HG03039 (cell line): ENCODE data around the gene ABCC2.
"Not testable (repeated sequence)": the region's sequence is repeated elsewhere in the genome, so short reads cannot be mapped to it uniquely, and the experiment has no call there.

ENCODE experiments used
- ATAC-seq: cut with Tn5 transposase; IDR thresholded peaks from one replicate; pipeline ENCODE4 v1.9.1; 2021; ENCODE audit warnings: mild to moderate bottlenecking, moderate library complexity; ENCODE audit not compliant: unreplicated experiment

ABCC2 gene

GRCh38 chr10:99851825-99852224 lies 69.4 kb downstream of the ABCC2 start:
- no peak for ATAC-seq

DNA sequence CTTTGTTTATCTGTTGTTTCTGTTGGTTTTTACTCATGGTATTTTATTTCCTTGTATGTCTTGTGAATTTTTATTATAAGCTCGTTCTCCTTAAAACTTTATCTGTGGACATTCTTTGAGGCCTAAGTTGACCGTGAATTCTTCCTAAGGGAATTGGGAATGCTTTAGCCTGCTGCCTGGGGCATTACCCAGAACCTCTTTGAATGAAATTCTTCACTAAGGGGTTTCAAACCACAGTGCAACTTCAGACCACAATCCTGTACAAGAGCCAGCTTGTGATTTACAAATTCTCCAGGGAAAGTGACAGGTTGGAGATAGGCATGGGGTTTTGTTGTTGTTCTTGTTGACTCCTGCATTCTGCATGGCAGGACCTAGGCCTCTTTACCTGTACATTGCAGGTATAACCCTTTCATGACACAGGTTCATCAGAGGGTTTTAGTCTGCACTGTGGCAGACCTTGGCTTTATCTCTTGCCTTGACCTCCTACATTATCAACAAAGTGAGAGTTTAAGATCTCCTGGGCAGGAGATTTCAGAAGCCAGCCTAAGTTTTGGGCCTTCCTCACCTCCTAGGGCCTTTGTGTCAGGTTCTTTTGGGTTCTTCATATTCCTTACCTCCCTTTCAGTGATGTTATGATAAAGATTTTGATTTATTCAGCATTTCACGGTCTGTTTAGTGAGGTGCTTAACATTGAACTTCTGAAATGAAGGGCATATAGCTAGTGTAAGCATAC lies 70.2 kb downstream of the ABCC2 start:
- no peak for ATAC-seq

- no peak for ATAC-seq
These were observed 71.2 kb downstream of the ABCC2 start for GRCh38 chr10:99853655-99854054.

DNA sequence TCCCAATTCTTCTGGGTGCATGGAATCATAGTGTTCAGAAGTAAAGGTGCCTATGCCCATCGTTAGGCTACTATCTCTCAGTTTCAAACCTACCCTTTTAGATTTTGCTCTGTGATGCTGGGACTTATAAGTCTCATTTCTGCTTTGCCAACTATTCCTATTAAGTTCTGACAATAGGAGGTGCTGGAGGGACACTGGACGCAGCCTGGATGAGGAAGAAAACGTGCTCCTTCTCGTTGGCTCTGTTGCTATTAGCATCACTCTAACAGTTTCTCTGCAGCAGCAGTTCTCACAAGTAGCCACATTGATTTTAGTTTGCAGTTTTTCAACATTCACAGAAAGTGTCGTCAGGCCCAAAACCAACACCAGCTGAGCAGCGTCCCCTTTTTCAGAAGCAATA lies 72.4 kb downstream of the ABCC2 start:
- ATAC-seq, result no peak

DNA sequence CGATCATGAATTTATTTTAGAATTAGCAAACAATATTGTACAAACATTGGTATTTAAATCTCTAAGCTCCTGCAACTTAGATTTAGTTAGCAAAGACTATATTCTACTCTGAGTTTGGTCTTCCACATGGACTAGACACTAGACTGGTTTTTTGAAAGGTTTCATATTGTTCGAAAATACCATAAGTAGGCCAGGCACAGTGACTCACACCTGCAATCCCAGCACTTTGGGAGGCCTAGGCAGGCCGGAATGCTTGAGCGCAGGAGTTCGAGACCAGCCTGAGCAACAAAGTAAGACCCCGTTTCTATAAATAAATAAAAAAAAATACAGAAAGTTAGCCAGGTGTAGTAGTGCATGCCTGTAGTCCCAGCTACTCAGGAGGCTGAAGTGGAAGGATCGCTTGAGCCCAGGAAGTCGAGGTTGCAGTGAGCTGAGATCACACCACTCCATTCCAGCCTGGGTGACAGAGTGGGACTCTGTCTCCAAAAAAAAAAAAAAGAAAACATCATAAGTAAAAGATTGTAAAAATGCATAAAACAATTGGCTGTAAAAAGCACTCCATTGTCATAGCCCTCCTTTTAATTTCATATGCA lies 73.1 kb downstream of the ABCC2 start:
- no peak for ATAC-seq

DNA sequence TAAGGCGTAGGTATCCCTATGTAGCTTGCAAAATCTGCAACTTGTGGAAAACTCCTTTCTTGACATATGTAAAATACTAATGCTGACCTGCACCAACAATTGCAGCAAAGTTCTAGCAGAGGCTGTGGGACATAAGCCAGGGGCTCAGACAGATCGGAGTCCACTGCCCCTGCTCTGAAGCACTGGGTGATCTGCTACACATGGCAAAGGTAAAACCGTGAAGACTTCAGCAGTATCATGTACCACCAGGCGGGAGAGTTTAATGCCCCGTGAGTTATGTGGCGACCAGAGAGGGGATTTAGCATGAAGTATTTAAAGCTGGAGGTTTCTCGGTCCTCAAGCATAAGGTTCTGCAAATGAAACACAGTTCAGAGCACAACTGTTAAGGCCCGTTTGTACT lies 76.4 kb downstream of the ABCC2 start:
- ATAC-seq, result no peak

DNA sequence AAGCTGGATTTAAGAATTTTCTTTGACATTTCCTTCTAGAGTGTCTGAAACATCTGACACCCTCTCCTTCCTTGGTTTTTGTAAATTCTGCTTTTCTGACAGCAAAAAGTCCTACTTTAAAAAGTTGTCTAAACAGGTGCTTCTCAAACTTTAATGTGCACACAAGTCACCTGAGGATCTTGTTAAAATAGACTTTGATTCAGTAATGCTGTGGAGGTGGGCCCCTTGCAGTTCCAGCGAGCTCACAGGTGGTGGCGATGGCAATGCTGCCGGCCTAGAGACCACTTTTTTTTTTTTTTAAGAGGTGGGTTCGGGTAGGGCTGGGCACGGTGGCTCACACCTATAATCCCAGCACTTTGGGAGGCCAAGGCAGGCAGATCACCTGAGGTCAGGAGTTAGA lies 77.1 kb downstream of the ABCC2 start:
- ATAC-seq, result no peak

- no peak for ATAC-seq
These were observed 78.0 kb downstream of the ABCC2 start for GRCh38 chr10:99860466-99860865.

- ATAC-seq, result not testable (repeated sequence)
These were observed 81.2 kb downstream of the ABCC2 start for GRCh38 chr10:99863535-99864240.

DNA sequence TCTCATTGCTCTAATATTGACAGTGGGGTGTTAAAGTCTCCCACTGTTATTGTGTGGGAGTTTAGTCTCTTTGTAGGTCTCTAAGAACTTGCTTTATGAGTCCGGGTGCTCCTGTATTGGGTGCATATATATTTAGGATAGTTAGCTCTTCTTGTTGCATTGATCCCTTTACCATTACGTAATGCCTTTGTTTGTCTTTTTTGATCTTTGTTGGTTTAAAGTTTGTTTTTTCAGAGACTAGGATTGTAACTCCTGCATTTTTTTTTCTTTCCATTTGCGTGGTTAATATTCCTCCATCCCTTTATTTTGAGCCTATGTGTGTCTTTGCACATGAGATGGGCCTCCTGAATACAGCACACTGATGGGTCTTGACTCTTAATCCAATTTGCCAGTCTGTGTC lies 84.8 kb downstream of the ABCC2 start:
- not testable (repeated sequence) for ATAC-seq

- no peak for ATAC-seq
These were observed 87.2 kb downstream of the ABCC2 start for GRCh38 chr10:99869581-99870122.

DNA sequence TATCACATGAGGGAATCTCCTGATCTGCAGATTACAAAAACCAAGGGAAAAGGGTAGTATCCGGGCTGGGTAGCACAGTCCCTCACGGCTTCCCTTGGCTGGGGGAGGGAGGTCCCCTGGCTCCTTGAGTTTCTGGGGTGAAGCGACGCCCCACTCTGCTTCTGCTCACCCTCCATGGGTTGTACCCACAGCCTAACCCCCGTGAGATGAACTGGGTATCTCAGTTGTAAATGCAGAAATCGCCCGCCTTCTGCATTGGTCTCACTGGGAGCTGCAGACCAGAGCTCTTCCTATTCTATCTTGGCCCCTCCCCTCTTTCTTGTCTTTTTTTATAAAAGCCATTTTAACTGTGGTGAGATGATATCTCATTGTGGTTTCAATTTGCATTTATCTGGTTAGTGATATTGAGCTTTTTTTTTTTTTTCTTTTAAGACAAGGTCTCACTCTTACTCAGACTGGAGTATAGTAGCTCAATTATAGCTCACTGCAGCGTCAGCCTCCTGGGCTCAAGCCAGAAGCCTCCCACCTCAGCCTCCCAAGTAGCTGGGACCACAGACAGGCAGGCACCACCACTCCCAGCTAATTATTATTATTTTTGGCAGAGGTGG lies 87.8 kb downstream of the ABCC2 start:
- no peak for ATAC-seq

- ATAC-seq, result no peak
These were observed 90.1 kb downstream of the ABCC2 start for GRCh38 chr10:99872367-99873162.

DNA sequence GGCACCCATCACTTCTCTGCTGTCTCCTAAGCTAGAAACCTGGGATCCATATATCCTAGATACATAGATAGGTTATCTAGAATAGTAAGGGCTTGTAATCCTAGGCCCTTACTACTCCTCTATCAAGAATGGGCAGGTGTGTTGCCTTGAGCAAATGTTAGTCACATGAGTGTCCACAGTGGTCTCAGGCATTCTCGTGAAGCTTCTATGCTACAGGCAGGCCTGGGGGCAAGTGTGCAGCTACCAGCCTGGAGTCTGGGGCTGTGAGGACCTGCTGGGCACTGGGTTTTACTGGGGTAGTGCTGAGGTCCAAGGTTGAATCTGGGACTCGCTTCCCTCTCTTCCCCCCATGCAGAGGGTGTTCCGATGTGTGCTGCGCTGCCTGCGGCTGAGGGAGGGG lies 91.4 kb downstream of the ABCC2 start:
- ATAC-seq, result no peak

DNA sequence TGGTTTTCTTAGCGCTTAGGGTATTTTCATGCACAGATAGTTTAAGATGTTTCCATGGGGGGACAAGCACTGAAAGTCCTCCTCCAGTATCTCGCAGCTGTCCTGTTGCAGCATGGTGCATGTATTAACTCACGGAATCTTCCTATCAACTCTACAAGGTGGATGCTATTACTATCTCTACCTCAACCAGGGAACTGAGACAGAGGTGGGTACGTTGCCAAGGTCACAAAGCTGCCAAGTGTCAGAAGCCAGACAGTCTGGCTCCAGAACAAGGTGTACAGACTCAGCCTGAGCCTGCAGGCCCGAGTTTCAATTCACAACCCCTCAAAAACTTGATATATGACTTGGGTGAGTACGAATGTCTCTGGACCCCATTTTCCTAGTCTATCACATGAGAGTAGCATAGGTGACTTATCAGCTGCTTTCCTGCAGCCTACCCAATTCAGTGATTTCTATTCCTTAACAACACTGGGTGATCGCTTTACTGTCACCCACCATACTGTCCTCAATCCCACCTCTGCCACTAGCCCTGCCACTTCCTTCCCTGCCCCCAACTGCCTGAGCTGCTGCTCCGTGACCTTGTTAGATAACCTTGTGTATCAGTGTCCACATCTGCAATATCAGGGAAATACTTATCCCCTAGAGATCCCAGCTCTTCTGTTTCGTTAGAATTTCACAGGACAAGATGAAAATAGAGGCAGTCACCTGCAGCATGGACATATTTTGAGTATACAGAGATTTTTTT lies 92.1 kb downstream of the ABCC2 start:
- ATAC-seq, result no peak

- ATAC-seq, result no peak
These were observed 93.0 kb downstream of the ABCC2 start for GRCh38 chr10:99875473-99875872.

- ATAC-seq, result no peak
These were observed 97.8 kb downstream of the ABCC2 start for GRCh38 chr10:99880080-99880835.

DNA sequence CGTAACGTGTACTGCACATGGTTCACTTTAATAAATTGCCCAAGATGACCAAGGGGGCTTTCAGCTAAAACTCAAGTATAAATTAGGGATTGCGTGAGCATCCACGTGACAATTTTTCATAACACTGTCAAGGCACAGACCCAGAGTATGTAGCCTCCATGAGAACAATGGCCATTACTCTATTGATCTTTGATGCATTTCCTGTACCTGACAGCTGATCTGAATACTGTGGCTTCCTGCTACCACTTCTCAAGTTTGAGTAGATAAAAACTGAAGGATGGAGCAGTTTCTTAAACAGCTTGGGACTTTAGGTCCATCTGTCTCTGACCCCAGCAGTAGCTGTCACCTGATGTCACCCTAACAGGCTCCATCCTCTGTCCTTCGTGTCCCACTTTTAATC lies 98.9 kb downstream of the ABCC2 start:
- ATAC-seq, result no peak

DNA sequence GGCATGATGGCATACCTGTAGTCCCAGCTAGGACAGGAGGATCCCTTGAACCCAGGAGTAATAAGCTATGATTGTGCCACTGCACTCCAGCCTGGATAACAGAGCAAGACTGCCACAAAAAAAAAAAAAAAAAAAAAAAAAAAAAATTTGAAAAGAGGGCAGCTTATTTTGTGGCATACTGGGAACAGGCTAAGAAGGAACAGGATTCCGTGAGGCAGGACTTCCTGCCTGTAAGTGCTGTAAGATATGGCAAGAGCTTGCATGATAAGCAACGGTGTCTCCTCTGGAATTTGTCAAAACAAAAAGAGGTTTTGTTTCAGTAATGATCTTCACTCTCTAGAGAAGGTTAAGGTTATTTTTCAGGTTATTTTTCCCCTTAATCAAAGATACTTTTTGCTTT lies 101.1 kb downstream of the ABCC2 start:
- ATAC-seq, result no peak
